ENCODE measurements around the gene SMIM41.

Gene SMIM41

GRCh38 chr12:52079576-52080402, at the start of gene SMIM41:
SMIM41 (plus strand) TSS chr12:52079704; CDS start chr12:52079780, 76 bp downstream.
- DNase-seq: no peak

- DNase-seq: no peak
Observed at GRCh38 chr12:52032446-52032803, 47.1 kb upstream of the SMIM41 start.

- peak; percentile 91 to 93 for DNase-seq
Observed at GRCh38 chr12:52032804-52033445, 46.6 kb upstream of the SMIM41 start.

GRCh38 chr12:52033446-52034140, 45.9 kb upstream of the SMIM41 start:
- no peak for DNase-seq

GRCh38 chr12:52035190-52035589, 44.3 kb upstream of the SMIM41 start:
- no peak for DNase-seq

GRCh38 chr12:52035926-52036325, 43.6 kb upstream of the SMIM41 start:
- no peak for DNase-seq

- peak; percentile 73 to 80 for DNase-seq
Observed at GRCh38 chr12:52036587-52037171, 42.8 kb upstream of the SMIM41 start.

GRCh38 chr12:52037248-52037861, 42.1 kb upstream of the SMIM41 start:
- no peak for DNase-seq

- no peak for DNase-seq
Observed at GRCh38 chr12:52038447-52038846, 41.1 kb upstream of the SMIM41 start.

GRCh38 chr12:52041035-52041434, 38.5 kb upstream of the SMIM41 start:
- no peak for DNase-seq

- DNase-seq: no peak
Observed at GRCh38 chr12:52041695-52042123, 37.8 kb upstream of the SMIM41 start.

GRCh38 chr12:52042706-52043385, 36.7 kb upstream of the SMIM41 start:
- DNase-seq: no peak

GRCh38 chr12:52043386-52044212, 35.9 kb upstream of the SMIM41 start:
- DNase-seq: no peak

GRCh38 chr12:52044292-52044983, 35.1 kb upstream of the SMIM41 start:
- no peak for DNase-seq

- no peak for DNase-seq
Observed at GRCh38 chr12:52045794-52046199, 33.7 kb upstream of the SMIM41 start.

- no peak for DNase-seq
Observed at GRCh38 chr12:52046859-52047258, 32.6 kb upstream of the SMIM41 start.

GRCh38 chr12:52049286-52049685, 30.2 kb upstream of the SMIM41 start:
- no peak for DNase-seq

GRCh38 chr12:52049688-52050087, 29.8 kb upstream of the SMIM41 start:
- DNase-seq: no peak

GRCh38 chr12:52050116-52050757, 29.3 kb upstream of the SMIM41 start:
- DNase-seq: no peak

Data from activated CD4-positive, alpha-beta T cell treated with anti-CD3 and anti-CD28 coated beads, Interleukin-2, amount 50 U/mL, for 48 hours (primary cell).